H1 (cell line): Measurements from ENCODE around the gene SMARCB1. TPM values are rescaled to one million over a fixed set of nuclear protein-coding genes. Genes with fewer than 3 reads are reported as not detected.

ENCODE experiments used
- CTCF ChIA-PET: fragments of 300-600 bp; sonication (Branson Sonifier 250); formaldehyde crosslinking; loops from one replicate; lab custom pipeline; 2021; ENCODE audit not compliant: partially characterized antibody; lab: Charles Lee
- POLR2A ChIA-PET: fragments of 300-600 bp; sonication (Branson Sonifier 250); formaldehyde crosslinking; loops from one replicate; lab custom pipeline; 2021; ENCODE audit warnings: inconsistent platforms; ENCODE audit not compliant: partially characterized antibody; lab: Charles Lee
- DNase-seq, 2 experiments: peaks; one replicate each; pipeline versions ENCODE4 v3.0.0 to v3.0.0-alpha.2; 2010 to 2022; ENCODE audit warnings: low spot score in 2 of 2, low read depth in 1 of 2, mixed read lengths in 1 of 2
- FAIRE-seq: peaks from 2 replicates; lab custom pipeline; 2011; peaks lifted over from hg19 to GRCh38; lab: Jason Lieb, UNC
- H2AFZ ChIP-seq: 2 replicates; pipeline ENCODE4 v1.8.1; 2012; ENCODE audit warnings: low read length, inconsistent platforms
- H2AK5ac ChIP-seq: 2 replicates; pipeline ENCODE4 v1.6.1; 2013; ENCODE audit warnings: low read depth, low read length
- H2BK120ac ChIP-seq: replicated peaks from 2 replicates; pipeline ENCODE3; 2013; ENCODE audit warnings: low read depth, low read length, inconsistent platforms
- H2BK12ac ChIP-seq: 2 replicates; pipeline ENCODE4 v1.6.1; 2013; ENCODE audit warnings: low read depth, low read length
- H2BK15ac ChIP-seq: 2 replicates; pipeline ENCODE4 v1.6.1; 2013; ENCODE audit warnings: low read length
- H2BK20ac ChIP-seq: 2 replicates; pipeline ENCODE4 v1.6.1; 2013; ENCODE audit warnings: low read length
- H2BK5ac ChIP-seq: 2 replicates; pipeline ENCODE4 v1.6.1; 2013; ENCODE audit warnings: low read depth, low read length
- H3K14ac ChIP-seq: 2 replicates; pipeline ENCODE4 v1.6.1; 2013; ENCODE audit warnings: inconsistent platforms; ENCODE audit not compliant: insufficient read length
- H3K18ac ChIP-seq: 2 replicates; pipeline ENCODE4 v1.6.1; 2013; ENCODE audit warnings: low read length; ENCODE audit errors: extremely low read depth
- H3K23ac ChIP-seq: 2 replicates; pipeline ENCODE4 v1.6.1; 2013; ENCODE audit warnings: inconsistent platforms; ENCODE audit not compliant: insufficient read length
- H3K23me2 ChIP-seq: 2 replicates; pipeline ENCODE4 v1.6.1; 2013; ENCODE audit warnings: low read depth, low read length
- H3K27ac ChIP-seq: 2 replicates; pipeline ENCODE4 v1.6.1; 2011; ENCODE audit warnings: low read depth, low read length, inconsistent platforms
- H3K27me3 ChIP-seq, 4 experiments: replicated peaks in 1 of 4; 1 replicate in 1 of 4; 2 replicates in 3 of 4; pipeline versions ENCODE4 v1.6.1 to v1.8.1; 2011 to 2013; ENCODE audit warnings: low read length in 3 of 4, mild to moderate bottlenecking in 3 of 4, inconsistent platforms in 2 of 4, mixed read lengths in 2 of 4, moderate library complexity in 1 of 4; ENCODE audit not compliant: control insufficient read depth in 3 of 4, insufficient read depth in 3 of 4; ENCODE audit errors: extremely low read depth in 1 of 4
- H3K36me3 ChIP-seq, 4 experiments: 2 replicates each; pipeline versions ENCODE4 v1.6.1 to v1.8.1; 2011 to 2013; ENCODE audit warnings: mild to moderate bottlenecking in 4 of 4, low read length in 3 of 4, moderate library complexity in 2 of 4, control low read depth in 1 of 4, inconsistent platforms in 1 of 4; ENCODE audit not compliant: insufficient read depth in 4 of 4, control insufficient read depth in 2 of 4
- H3K4ac ChIP-seq: replicated peaks from 2 replicates; pipeline ENCODE3; 2013; ENCODE audit warnings: low read length, low read depth, mixed read lengths, inconsistent platforms; ENCODE audit not compliant: insufficient read length
- H3K4me1 ChIP-seq, 4 experiments: replicated peaks in 1 of 4; 1 replicate in 1 of 4; 2 replicates in 3 of 4; pipeline versions ENCODE4 v1.6.1 to v1.8.1; 2011 to 2013; ENCODE audit warnings: low read length in 3 of 4, inconsistent platforms in 2 of 4, mixed read lengths in 1 of 4; ENCODE audit not compliant: insufficient read depth in 4 of 4, control insufficient read depth in 3 of 4
- H3K4me2 ChIP-seq, 2 experiments: 2 replicates each; pipeline versions ENCODE4 v1.6.1 to v1.8.1; 2011 to 2013; ENCODE audit warnings: low read depth in 2 of 2, low read length in 2 of 2, control low read depth in 1 of 2, inconsistent platforms in 1 of 2, mild to moderate bottlenecking in 1 of 2; ENCODE audit not compliant: insufficient read depth in 1 of 2
- H3K4me3 ChIP-seq, 4 experiments: fragments of 200-600, 300-600 bp in 1 of 4; sonication (generic), shearing (Covaris generic), sonication (Bioruptor Twin) in 1 of 4; 2 replicates each; pipeline versions ENCODE4 v1.5.1 to v1.8.1; 2011 to 2016; ENCODE audit warnings: low read length in 4 of 4, low read depth in 3 of 4, control low read depth in 2 of 4, inconsistent platforms in 2 of 4, mild to moderate bottlenecking in 2 of 4, mixed read lengths in 1 of 4, moderate library complexity in 1 of 4; ENCODE audit not compliant: insufficient read depth in 2 of 4; ENCODE audit errors: extremely low read depth in 1 of 4
- H3K56ac ChIP-seq: replicated peaks from 2 replicates; pipeline ENCODE3; 2013; ENCODE audit warnings: low read depth, mild to moderate bottlenecking, mixed read lengths, low read length, inconsistent platforms; ENCODE audit not compliant: insufficient read length
- H3K79me1 ChIP-seq: 2 replicates; pipeline ENCODE4 v1.6.1; 2013; ENCODE audit warnings: low read depth, low read length, control low read depth
- H3K79me2 ChIP-seq, 2 experiments: 2 replicates each; pipeline versions ENCODE4 v1.6.1 to v1.8.1; 2012 to 2013; ENCODE audit warnings: low read length in 2 of 2, mild to moderate bottlenecking in 2 of 2, inconsistent platforms in 1 of 2; ENCODE audit not compliant: insufficient read depth in 2 of 2, control insufficient read depth in 1 of 2
- H3K9ac ChIP-seq, 4 experiments: replicated peaks in 1 of 4; 1 replicate in 1 of 4; 2 replicates in 3 of 4; pipeline versions ENCODE4 v1.6.1 to v1.8.1; 2011 to 2013; ENCODE audit warnings: low read depth in 3 of 4, low read length in 3 of 4, control low read depth in 2 of 4, mild to moderate bottlenecking in 2 of 4, moderate library complexity in 2 of 4, inconsistent platforms in 1 of 4; ENCODE audit errors: extremely low read depth in 1 of 4
- H3K9me3 ChIP-seq, 2 experiments: 2 replicates each; pipeline versions ENCODE4 v1.6.1 to v1.8.1; 2012 to 2013; ENCODE audit warnings: mild to moderate bottlenecking in 2 of 2, moderate library complexity in 2 of 2, control low read depth in 1 of 2, inconsistent platforms in 1 of 2, low read depth in 1 of 2, low read length in 1 of 2, mixed read lengths in 1 of 2; ENCODE audit not compliant: insufficient read depth in 2 of 2
- H4K20me1 ChIP-seq, 2 experiments: replicated peaks in 1 of 2; 2 replicates each; pipeline versions ENCODE3 to v1.8.1; 2011 to 2013; ENCODE audit warnings: inconsistent platforms in 2 of 2, low read length in 2 of 2, mild to moderate bottlenecking in 1 of 2; ENCODE audit not compliant: insufficient read depth in 2 of 2, control insufficient read depth in 1 of 2
- H4K5ac ChIP-seq: 2 replicates; pipeline ENCODE4 v1.6.1; 2013; ENCODE audit warnings: low read length, low read depth, mixed read lengths, inconsistent platforms; ENCODE audit not compliant: insufficient read length
- H4K8ac ChIP-seq: 2 replicates; pipeline ENCODE4 v1.8.0; 2013; ENCODE audit warnings: mild to moderate bottlenecking, moderate library complexity, low read length, inconsistent platforms; ENCODE audit not compliant: insufficient read depth; ENCODE audit errors: extremely low read depth
- H4K91ac ChIP-seq: replicated peaks from 2 replicates; pipeline ENCODE3; 2013; ENCODE audit warnings: low read length, mixed read lengths, inconsistent platforms; ENCODE audit not compliant: insufficient read length
- MAFK ChIP-seq: IDR thresholded peaks from 2 replicates; pipeline ENCODE4 v1.6.1; 2012; ENCODE audit warnings: low read depth, mild to moderate bottlenecking, improper control_type of control experiment, low read length
- SAP30 ChIP-seq: fragments of 300-600 bp; sonication (generic); IDR thresholded peaks from 2 replicates; pipeline ENCODE4 v1.7.1; 2012; ENCODE audit warnings: low read length, moderate library complexity, mild to moderate bottlenecking, inconsistent platforms; ENCODE audit not compliant: insufficient read depth, insufficient replicate concordance
- WGBS, 2 experiments: shearing (Covaris generic) in 1 of 2; methylation state at CpG; one replicate each; pipeline versions ENCODE4 v1.1.6 to v1.1.7; 2013 to 2015; ENCODE audit warnings: low lambda C conversion rate in 2 of 2, mixed read lengths in 2 of 2, inconsistent platforms in 1 of 2, low coverage in 1 of 2, missing lambda C conversion rate in 1 of 2; ENCODE audit not compliant: insufficient replicate concordance in 2 of 2, insufficient coverage in 1 of 2, insufficient read length in 1 of 2; ENCODE audit errors: extremely low coverage in 1 of 2, missing lambda C conversion rate in 1 of 2; 5-methylcytosine and 5-hydroxymethylcytosine counted together
- polyA plus RNA-seq, 7 experiments: library from polyadenylated mRNA; depleted of rRNA in 3 of 7; stranded (reverse) in 5 of 7; unstranded in 2 of 7; fragments of >200 nt in 5 of 7; fragments of 200-250 nt in 2 of 7; gene quantifications; 1 replicate in 5 of 7; 2 replicates in 1 of 7; 4 replicates in 1 of 7; pipeline versions ENCODE4 v1.2.1 to v1.2.3, GENCODE V29; 2011 to 2013; ENCODE audit warnings: missing spikeins in 2 of 7, mixed read lengths in 2 of 7
- total RNA-seq: library from RNA; stranded (reverse); fragmentation: NEBNext Ultra II Directional; extraction: Animal tissue kit (Norgen Biotek cat#: 25700); gene quantifications from 2 replicates; pipeline ENCODE4 v1.2.1, GENCODE V29; 2021

Gene SMARCB1
- total and polyA plus RNA-seq, 2 of the 8 experiments (the other 6 are each of a cell fraction or from before 2014, with no cell fraction given), result 116 to 145 TPM

DNA sequence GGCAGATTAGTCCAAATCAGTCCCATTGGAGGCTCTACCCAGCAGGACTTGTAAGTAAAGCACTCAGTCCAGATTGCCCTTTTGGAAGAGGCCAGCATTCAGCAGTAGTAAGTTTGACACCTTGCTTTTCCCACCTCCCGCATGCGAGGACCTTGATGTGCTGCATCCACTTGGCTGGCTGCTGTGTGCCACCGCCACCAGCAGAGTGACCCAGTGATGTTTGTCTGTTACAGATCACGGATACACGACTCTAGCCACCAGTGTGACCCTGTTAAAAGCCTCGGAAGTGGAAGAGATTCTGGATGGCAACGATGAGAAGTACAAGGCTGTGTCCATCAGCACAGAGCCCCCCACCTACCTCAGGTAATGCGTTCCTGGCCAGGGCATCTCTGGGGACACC lies 6.6 kb downstream of the SMARCB1 start:
- H2BK5ac ChIP-seq, result no peak overlapping the region
- H2BK15ac ChIP-seq, result no peak overlapping the region
- no peaks in the 10 kb centered on the region for H3K27me3 ChIP-seq
- no peak overlapping the region for H2BK12ac ChIP-seq
- TF ChIP-seq SAP30, result no peak
- no peak for TF ChIP-seq MAFK
- no peaks in the 10 kb centered on the region for H3K23me2 ChIP-seq
- no peak overlapping the region for H3K9ac ChIP-seq
- no peak overlapping the region for H3K56ac ChIP-seq
- no peak overlapping the region for H4K91ac ChIP-seq
- WGBS, 2 experiments, result 95% methylated on average over 8 of the region's 8 CpGs; no CpG with 5 or more reads in 1 of the 2 experiments
- no peak overlapping the region for H3K4me2 ChIP-seq
- H2BK120ac ChIP-seq, result no peak overlapping the region
- H2BK20ac ChIP-seq, result no peak overlapping the region
- H3K4ac ChIP-seq, result no peak overlapping the region
- H3K18ac ChIP-seq, result no peak overlapping the region
- DNase-seq (no peak), FAIRE-seq (no peak)
- no peak overlapping the region for H4K8ac ChIP-seq
- H2AK5ac ChIP-seq, result no peak overlapping the region
- ChIA-PET CTCF (interaction anchor here (1.4 kb wide), 2 partner anchors 15 to 53 kb away, joined by 3 to 7 read pairs; no protein-coding TSS in a partner anchor), POLR2A (interaction anchor here (0.8 to 1.3 kb wide), 2 partner anchors 15 to 19 kb away, joined by 3 to 8 read pairs; no protein-coding TSS in a partner anchor)
- H4K5ac ChIP-seq, result no peak overlapping the region
- no peak overlapping the region for H3K23ac ChIP-seq
- no peak overlapping the region for H3K4me3 ChIP-seq
- no peaks in the 10 kb centered on the region for H3K9me3 ChIP-seq
- H3K79me2 ChIP-seq, result peaks cover 14 to 47% of the 10 kb centered on the region in 2 experiments
- peaks cover 13 to 32% (median 24%) of the 10 kb centered on the region in 4 experiments; a peak in 7 of 8 replicates for H3K36me3 ChIP-seq
- H3K4me1 ChIP-seq, result peaks cover 0 to 6% (median 0%) of the 10 kb centered on the region in 4 experiments; a peak in 5 of 7 replicates
- peaks cover 3% of the 10 kb centered on the region; the same call in 1 of the 2 replicates for H3K79me1 ChIP-seq
- no peak overlapping the region for H3K27ac ChIP-seq
- H4K20me1 ChIP-seq, result peaks cover 4 to 23% of the 10 kb centered on the region in 2 experiments
- no peak overlapping the region for H2AFZ ChIP-seq
- no peak overlapping the region for H3K14ac ChIP-seq
